Vagina (tissue), 2 donors: ENCODE measurements around the gene CEP104.

Source experiments
- POLR2AphosphoS5 ChIP-seq, 2 donors: sonication (generic); formaldehyde crosslinking; IDR thresholded peaks; one replicate each; pipeline ENCODE4 v1.9.0; 2017; ENCODE audit warnings: antibody characterized with exemption in 2 of 2, mild to moderate bottlenecking in 2 of 2, low read depth in 1 of 2; ENCODE audit not compliant: insufficient read depth in 1 of 2
- TF ChIP-seq, protein P1 (sequence below), 3 experiments: fragments of 450-650 bp in 2 of 3; fragments of 200-600 bp in 1 of 3; sonication (generic) in 1 of 3; IDR thresholded peaks; one replicate each; pipeline ENCODE4 v1.5.1; 2017 to 2019; ENCODE audit warnings: antibody characterized with exemption in 3 of 3, mild to moderate bottlenecking in 2 of 3, moderate library complexity in 2 of 3

DNA sequence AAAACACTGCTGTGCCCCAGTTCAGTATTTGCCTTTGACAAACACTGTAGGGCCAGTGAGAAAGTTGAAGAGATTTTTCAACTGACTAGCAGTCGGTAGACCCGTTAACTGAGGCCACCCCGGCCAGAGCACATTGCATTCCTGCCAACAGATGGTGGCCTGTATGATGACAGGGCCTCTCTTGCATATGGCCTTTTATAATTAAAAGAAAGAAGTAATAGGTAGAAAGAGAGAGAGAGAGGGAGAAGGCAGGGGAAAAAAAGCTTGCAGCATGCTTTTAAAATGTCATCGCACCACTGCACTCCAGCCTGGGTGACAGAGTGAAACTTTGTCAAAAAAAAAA lies 47.8 kb upstream of the CEP104 start:
- TF ChIP-seq, protein P1, sequence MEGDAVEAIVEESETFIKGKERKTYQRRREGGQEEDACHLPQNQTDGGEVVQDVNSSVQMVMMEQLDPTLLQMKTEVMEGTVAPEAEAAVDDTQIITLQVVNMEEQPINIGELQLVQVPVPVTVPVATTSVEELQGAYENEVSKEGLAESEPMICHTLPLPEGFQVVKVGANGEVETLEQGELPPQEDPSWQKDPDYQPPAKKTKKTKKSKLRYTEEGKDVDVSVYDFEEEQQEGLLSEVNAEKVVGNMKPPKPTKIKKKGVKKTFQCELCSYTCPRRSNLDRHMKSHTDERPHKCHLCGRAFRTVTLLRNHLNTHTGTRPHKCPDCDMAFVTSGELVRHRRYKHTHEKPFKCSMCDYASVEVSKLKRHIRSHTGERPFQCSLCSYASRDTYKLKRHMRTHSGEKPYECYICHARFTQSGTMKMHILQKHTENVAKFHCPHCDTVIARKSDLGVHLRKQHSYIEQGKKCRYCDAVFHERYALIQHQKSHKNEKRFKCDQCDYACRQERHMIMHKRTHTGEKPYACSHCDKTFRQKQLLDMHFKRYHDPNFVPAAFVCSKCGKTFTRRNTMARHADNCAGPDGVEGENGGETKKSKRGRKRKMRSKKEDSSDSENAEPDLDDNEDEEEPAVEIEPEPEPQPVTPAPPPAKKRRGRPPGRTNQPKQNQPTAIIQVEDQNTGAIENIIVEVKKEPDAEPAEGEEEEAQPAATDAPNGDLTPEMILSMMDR (IDR thresholded peaks at IDR 0.05), result no peak
- TF ChIP-seq POLR2AphosphoS5 (IDR thresholded peaks at IDR 0.05; ENCODE audit: insufficient read depth in 1 of 2, low read depth in 1 of 2), result no peak
